WTC11 (cell line): ENCODE measurements around the gene SEPSECS. TPM values are rescaled to one million over a fixed set of nuclear protein-coding genes. Genes with fewer than 3 reads are reported as not detected.

Source experiments
- ATAC-seq: fragments of 200-7000 bp; cut with Tn5 transposase; 2 replicates; pipeline ENCODE4 v1.10.0; 2021; ENCODE audit warnings: mild to moderate bottlenecking, moderate library complexity
- CTCF ChIA-PET: fragments of 300-600 bp; sonication (Branson Sonifier 250); formaldehyde crosslinking; loops from one replicate; lab custom pipeline; 2021; ENCODE audit warnings: antibody characterized with exemption; lab: Charles Lee
- POLR2A ChIA-PET: fragments of 350-600 bp; sonication (Branson Sonifier 250); formaldehyde crosslinking; loops from one replicate; lab custom pipeline; 2021; ENCODE audit warnings: antibody characterized with exemption; lab: Charles Lee
- DNase-seq: peaks from one replicate; pipeline ENCODE4 v3.0.0; 2021; ENCODE audit warnings: low spot score
- H3K27ac Mint-ChIP-seq: 2 replicates; pipeline ENCODE4 v1.8.0; 2021; ENCODE audit warnings: mixed read lengths
- H3K27me3 Mint-ChIP-seq: 2 replicates; pipeline ENCODE4 v1.8.0; 2021; ENCODE audit warnings: low read depth, mild to moderate bottlenecking, moderate library complexity, mixed read lengths
- H3K36me3 Mint-ChIP-seq: 2 replicates; pipeline ENCODE4 v1.8.0; 2021; ENCODE audit warnings: mixed read lengths
- H3K4me1 Mint-ChIP-seq: 2 replicates; pipeline ENCODE4 v1.8.0; 2022; ENCODE audit warnings: mixed read lengths
- H3K4me3 Mint-ChIP-seq: 2 replicates; pipeline ENCODE4 v1.8.0; 2021; ENCODE audit warnings: mild to moderate bottlenecking, moderate library complexity, mixed read lengths
- H3K9me3 Mint-ChIP-seq: 2 replicates; pipeline ENCODE4 v1.8.0; 2021; ENCODE audit warnings: mixed read lengths
- CBFB ChIP-seq: sonication (generic); formaldehyde crosslinking; IDR thresholded peaks from 2 replicates; pipeline ENCODE4 v1.8.1; 2022; ENCODE audit warnings: mild to moderate bottlenecking, low read depth, missing genetic modification reagents
- CREB1 ChIP-seq: sonication (generic); formaldehyde crosslinking; IDR thresholded peaks from 2 replicates; pipeline ENCODE4 v1.8.0; 2023; ENCODE audit warnings: mild to moderate bottlenecking, missing genetic modification reagents
- EMX1 ChIP-seq: fragments of 250-450 bp; sonication (Bioruptor Pico); IDR thresholded peaks from 2 replicates; pipeline ENCODE4 v1.8.0; 2021; ENCODE audit warnings: mild to moderate bottlenecking
- GABPB1 ChIP-seq: sonication (generic); formaldehyde crosslinking; IDR thresholded peaks from 2 replicates; pipeline ENCODE4 v1.8.1; 2023; ENCODE audit warnings: mild to moderate bottlenecking, missing genetic modification reagents
- GTF2I ChIP-seq: fragments of 250-450 bp; sonication (Bioruptor Pico); conservative IDR thresholded peaks from 2 replicates; pipeline ENCODE4 v1.4.0; 2021; ENCODE audit warnings: mild to moderate bottlenecking
- JUN ChIP-seq: sonication (generic); formaldehyde crosslinking; IDR thresholded peaks from 2 replicates; pipeline ENCODE4 v1.8.0; 2023; ENCODE audit warnings: mild to moderate bottlenecking, missing genetic modification reagents
- NR1H2 ChIP-seq: sonication (generic); formaldehyde crosslinking; IDR thresholded peaks from 2 replicates; pipeline ENCODE4 v1.9.0; 2021; ENCODE audit warnings: mild to moderate bottlenecking, moderate library complexity, missing genetic modification reagents
- NR3C1 ChIP-seq: sonication (generic); formaldehyde crosslinking; conservative IDR thresholded peaks from 2 replicates; pipeline ENCODE4 v1.8.1; 2023; ENCODE audit warnings: low read depth, mild to moderate bottlenecking, missing genetic modification reagents
- SOX15 ChIP-seq: fragments of 250-450 bp; sonication (Bioruptor Pico); IDR thresholded peaks from 2 replicates; pipeline ENCODE4 v1.9.0; 2021; ENCODE audit warnings: mild to moderate bottlenecking
- TP53 ChIP-seq: sonication (generic); formaldehyde crosslinking; IDR thresholded peaks from 2 replicates; pipeline ENCODE4 v1.8.1; 2023; ENCODE audit warnings: mild to moderate bottlenecking, missing genetic modification reagents
- ZNF219 ChIP-seq: sonication (generic); formaldehyde crosslinking; IDR thresholded peaks from 2 replicates; pipeline ENCODE4 v1.8.0; 2023; ENCODE audit warnings: missing genetic modification reagents, mild to moderate bottlenecking, borderline replicate concordance
- ZNF232 ChIP-seq: sonication (generic); formaldehyde crosslinking; IDR thresholded peaks from 2 replicates; pipeline ENCODE4 v1.8.0; 2022; ENCODE audit warnings: mild to moderate bottlenecking, missing genetic modification reagents
- total RNA-seq: library from RNA; stranded (reverse); gene quantifications from 3 replicates; pipeline ENCODE4 v1.2.3, GENCODE V29; 2021
- TF ChIP-seq, protein P1 (sequence below): sonication (generic); formaldehyde crosslinking; IDR thresholded peaks from 2 replicates; pipeline ENCODE4 v1.8.0; 2023; ENCODE audit warnings: missing genetic modification reagents, mild to moderate bottlenecking, borderline replicate concordance
- TF ChIP-seq, protein P2 (sequence below): fragments of 200-600 bp; IDR thresholded peaks from 2 replicates; pipeline ENCODE4 v1.8.0; 2022; ENCODE audit warnings: antibody characterized with exemption
- TF ChIP-seq, protein P3 (sequence below): sonication (generic); formaldehyde crosslinking; IDR thresholded peaks from 2 replicates; pipeline ENCODE4 v1.8.0; 2022; ENCODE audit warnings: mild to moderate bottlenecking, missing genetic modification reagents
- TF ChIP-seq, protein P4 (sequence below): fragments of 250-450 bp; sonication (Bioruptor Pico); IDR thresholded peaks from 2 replicates; pipeline ENCODE4 v1.9.0; 2021; ENCODE audit warnings: mild to moderate bottlenecking, borderline replicate concordance
- TF ChIP-seq, protein P5 (sequence below): sonication (generic); formaldehyde crosslinking; IDR thresholded peaks from 2 replicates; pipeline ENCODE4 v1.8.1; 2022; ENCODE audit warnings: low read depth, mild to moderate bottlenecking, moderate library complexity, missing genetic modification reagents, borderline replicate concordance
- TF ChIP-seq, protein P6 (sequence below): sonication (generic); formaldehyde crosslinking; IDR thresholded peaks from 2 replicates; pipeline ENCODE4 v1.8.0; 2022; ENCODE audit warnings: mild to moderate bottlenecking, missing genetic modification reagents
- TF ChIP-seq, protein P7 (sequence below): sonication (generic); formaldehyde crosslinking; IDR thresholded peaks from 2 replicates; pipeline ENCODE4 v1.8.0; 2022; ENCODE audit warnings: mild to moderate bottlenecking, missing genetic modification reagents

The SEPSECS gene
- total RNA-seq, 1 experiment from 2014 or later, result 6.2 TPM

DNA sequence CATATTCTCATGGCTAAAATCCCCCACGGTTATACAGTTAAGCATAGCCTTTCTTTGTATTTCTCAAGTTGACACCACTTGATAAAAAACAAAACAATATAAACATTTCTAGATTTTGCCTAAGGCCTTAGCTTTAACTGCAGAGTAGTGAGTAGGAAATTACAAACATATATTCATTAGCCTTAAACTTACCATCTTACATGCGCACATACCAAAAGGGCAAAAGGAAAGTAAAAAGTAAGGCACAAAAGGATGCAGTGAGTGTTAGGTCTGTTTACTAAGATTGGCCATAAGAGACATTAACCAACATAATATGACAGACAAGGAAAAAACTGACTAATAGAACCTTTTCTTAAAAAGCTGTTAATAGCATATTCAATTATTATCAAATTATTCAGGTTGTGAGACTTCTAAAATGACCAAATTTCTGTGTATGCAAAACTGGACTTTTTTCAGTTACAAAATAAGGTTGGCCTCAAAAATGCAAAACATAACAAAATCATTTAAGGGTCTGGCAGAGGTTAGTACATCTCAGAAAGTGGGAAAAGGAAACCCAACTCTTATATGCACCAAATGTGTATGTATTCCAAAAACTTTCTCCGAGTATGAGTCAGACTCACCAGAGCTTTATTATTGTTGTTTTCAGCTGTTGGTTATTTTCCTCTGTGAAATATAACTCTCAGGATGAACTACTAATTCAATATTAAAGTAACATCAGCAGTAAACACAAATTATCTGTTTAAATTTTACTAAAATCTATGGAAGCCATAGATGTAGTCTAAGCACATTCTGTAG lies 39.9 kb downstream of the SEPSECS start:
- no peak for DNase-seq
- Mint-ChIP-seq H3K9me3 (no peaks in the 10 kb centered on the region), H3K27ac (no peak overlapping the region), H3K27me3 (no peaks in the 10 kb centered on the region), H3K4me1 (peaks cover 8% of the 10 kb centered on the region), H3K4me3 (no peak overlapping the region), H3K36me3 (no peaks in the 10 kb centered on the region)
- CTCF ChIA-PET, result no interaction called here
- ATAC-seq, result no peak
- POLR2A ChIA-PET, result no interaction called here
- no peak for TF ChIP-seq TP53 (CRISPR knock-in tag)
- TF ChIP-seq, protein P1, sequence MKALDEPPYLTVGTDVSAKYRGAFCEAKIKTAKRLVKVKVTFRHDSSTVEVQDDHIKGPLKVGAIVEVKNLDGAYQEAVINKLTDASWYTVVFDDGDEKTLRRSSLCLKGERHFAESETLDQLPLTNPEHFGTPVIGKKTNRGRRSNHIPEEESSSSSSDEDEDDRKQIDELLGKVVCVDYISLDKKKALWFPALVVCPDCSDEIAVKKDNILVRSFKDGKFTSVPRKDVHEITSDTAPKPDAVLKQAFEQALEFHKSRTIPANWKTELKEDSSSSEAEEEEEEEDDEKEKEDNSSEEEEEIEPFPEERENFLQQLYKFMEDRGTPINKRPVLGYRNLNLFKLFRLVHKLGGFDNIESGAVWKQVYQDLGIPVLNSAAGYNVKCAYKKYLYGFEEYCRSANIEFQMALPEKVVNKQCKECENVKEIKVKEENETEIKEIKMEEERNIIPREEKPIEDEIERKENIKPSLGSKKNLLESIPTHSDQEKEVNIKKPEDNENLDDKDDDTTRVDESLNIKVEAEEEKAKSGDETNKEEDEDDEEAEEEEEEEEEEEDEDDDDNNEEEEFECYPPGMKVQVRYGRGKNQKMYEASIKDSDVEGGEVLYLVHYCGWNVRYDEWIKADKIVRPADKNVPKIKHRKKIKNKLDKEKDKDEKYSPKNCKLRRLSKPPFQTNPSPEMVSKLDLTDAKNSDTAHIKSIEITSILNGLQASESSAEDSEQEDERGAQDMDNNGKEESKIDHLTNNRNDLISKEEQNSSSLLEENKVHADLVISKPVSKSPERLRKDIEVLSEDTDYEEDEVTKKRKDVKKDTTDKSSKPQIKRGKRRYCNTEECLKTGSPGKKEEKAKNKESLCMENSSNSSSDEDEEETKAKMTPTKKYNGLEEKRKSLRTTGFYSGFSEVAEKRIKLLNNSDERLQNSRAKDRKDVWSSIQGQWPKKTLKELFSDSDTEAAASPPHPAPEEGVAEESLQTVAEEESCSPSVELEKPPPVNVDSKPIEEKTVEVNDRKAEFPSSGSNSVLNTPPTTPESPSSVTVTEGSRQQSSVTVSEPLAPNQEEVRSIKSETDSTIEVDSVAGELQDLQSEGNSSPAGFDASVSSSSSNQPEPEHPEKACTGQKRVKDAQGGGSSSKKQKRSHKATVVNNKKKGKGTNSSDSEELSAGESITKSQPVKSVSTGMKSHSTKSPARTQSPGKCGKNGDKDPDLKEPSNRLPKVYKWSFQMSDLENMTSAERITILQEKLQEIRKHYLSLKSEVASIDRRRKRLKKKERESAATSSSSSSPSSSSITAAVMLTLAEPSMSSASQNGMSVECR (CRISPR knock-in tag), result no peak
- TF ChIP-seq, protein P2, sequence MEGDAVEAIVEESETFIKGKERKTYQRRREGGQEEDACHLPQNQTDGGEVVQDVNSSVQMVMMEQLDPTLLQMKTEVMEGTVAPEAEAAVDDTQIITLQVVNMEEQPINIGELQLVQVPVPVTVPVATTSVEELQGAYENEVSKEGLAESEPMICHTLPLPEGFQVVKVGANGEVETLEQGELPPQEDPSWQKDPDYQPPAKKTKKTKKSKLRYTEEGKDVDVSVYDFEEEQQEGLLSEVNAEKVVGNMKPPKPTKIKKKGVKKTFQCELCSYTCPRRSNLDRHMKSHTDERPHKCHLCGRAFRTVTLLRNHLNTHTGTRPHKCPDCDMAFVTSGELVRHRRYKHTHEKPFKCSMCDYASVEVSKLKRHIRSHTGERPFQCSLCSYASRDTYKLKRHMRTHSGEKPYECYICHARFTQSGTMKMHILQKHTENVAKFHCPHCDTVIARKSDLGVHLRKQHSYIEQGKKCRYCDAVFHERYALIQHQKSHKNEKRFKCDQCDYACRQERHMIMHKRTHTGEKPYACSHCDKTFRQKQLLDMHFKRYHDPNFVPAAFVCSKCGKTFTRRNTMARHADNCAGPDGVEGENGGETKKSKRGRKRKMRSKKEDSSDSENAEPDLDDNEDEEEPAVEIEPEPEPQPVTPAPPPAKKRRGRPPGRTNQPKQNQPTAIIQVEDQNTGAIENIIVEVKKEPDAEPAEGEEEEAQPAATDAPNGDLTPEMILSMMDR, result no peak
- TF ChIP-seq, protein P3, sequence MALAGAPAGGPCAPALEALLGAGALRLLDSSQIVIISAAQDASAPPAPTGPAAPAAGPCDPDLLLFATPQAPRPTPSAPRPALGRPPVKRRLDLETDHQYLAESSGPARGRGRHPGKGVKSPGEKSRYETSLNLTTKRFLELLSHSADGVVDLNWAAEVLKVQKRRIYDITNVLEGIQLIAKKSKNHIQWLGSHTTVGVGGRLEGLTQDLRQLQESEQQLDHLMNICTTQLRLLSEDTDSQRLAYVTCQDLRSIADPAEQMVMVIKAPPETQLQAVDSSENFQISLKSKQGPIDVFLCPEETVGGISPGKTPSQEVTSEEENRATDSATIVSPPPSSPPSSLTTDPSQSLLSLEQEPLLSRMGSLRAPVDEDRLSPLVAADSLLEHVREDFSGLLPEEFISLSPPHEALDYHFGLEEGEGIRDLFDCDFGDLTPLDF (CRISPR knock-in tag), result no peak
- TF ChIP-seq CBFB (CRISPR knock-in tag), result no peak
- no peak for TF ChIP-seq GTF2I (CRISPR knock-in tag)
- no peak for TF ChIP-seq EMX1 (CRISPR knock-in tag)
- TF ChIP-seq, protein P4, sequence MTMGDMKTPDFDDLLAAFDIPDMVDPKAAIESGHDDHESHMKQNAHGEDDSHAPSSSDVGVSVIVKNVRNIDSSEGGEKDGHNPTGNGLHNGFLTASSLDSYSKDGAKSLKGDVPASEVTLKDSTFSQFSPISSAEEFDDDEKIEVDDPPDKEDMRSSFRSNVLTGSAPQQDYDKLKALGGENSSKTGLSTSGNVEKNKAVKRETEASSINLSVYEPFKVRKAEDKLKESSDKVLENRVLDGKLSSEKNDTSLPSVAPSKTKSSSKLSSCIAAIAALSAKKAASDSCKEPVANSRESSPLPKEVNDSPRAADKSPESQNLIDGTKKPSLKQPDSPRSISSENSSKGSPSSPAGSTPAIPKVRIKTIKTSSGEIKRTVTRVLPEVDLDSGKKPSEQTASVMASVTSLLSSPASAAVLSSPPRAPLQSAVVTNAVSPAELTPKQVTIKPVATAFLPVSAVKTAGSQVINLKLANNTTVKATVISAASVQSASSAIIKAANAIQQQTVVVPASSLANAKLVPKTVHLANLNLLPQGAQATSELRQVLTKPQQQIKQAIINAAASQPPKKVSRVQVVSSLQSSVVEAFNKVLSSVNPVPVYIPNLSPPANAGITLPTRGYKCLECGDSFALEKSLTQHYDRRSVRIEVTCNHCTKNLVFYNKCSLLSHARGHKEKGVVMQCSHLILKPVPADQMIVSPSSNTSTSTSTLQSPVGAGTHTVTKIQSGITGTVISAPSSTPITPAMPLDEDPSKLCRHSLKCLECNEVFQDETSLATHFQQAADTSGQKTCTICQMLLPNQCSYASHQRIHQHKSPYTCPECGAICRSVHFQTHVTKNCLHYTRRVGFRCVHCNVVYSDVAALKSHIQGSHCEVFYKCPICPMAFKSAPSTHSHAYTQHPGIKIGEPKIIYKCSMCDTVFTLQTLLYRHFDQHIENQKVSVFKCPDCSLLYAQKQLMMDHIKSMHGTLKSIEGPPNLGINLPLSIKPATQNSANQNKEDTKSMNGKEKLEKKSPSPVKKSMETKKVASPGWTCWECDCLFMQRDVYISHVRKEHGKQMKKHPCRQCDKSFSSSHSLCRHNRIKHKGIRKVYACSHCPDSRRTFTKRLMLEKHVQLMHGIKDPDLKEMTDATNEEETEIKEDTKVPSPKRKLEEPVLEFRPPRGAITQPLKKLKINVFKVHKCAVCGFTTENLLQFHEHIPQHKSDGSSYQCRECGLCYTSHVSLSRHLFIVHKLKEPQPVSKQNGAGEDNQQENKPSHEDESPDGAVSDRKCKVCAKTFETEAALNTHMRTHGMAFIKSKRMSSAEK (CRISPR knock-in tag), result no peak
- no peak for TF ChIP-seq NR3C1 (CRISPR knock-in tag)
- TF ChIP-seq, protein P5, sequence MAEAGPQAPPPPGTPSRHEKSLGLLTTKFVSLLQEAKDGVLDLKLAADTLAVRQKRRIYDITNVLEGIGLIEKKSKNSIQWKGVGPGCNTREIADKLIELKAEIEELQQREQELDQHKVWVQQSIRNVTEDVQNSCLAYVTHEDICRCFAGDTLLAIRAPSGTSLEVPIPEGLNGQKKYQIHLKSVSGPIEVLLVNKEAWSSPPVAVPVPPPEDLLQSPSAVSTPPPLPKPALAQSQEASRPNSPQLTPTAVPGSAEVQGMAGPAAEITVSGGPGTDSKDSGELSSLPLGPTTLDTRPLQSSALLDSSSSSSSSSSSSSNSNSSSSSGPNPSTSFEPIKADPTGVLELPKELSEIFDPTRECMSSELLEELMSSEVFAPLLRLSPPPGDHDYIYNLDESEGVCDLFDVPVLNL (CRISPR knock-in tag), result no peak
- no peak for TF ChIP-seq GABPB1
- TF ChIP-seq, protein P6, sequence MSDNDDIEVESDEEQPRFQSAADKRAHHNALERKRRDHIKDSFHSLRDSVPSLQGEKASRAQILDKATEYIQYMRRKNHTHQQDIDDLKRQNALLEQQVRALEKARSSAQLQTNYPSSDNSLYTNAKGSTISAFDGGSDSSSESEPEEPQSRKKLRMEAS (CRISPR knock-in tag), result no peak
- no peak for TF ChIP-seq SOX15
- TF ChIP-seq, protein P7, sequence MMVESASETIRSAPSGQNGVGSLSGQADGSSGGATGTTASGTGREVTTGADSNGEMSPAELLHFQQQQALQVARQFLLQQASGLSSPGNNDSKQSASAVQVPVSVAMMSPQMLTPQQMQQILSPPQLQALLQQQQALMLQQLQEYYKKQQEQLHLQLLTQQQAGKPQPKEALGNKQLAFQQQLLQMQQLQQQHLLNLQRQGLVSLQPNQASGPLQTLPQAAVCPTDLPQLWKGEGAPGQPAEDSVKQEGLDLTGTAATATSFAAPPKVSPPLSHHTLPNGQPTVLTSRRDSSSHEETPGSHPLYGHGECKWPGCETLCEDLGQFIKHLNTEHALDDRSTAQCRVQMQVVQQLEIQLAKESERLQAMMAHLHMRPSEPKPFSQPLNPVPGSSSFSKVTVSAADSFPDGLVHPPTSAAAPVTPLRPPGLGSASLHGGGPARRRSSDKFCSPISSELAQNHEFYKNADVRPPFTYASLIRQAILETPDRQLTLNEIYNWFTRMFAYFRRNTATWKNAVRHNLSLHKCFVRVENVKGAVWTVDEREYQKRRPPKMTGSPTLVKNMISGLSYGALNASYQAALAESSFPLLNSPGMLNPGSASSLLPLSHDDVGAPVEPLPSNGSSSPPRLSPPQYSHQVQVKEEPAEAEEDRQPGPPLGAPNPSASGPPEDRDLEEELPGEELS (CRISPR knock-in tag), result no peak
- TF ChIP-seq JUN (CRISPR knock-in tag), result no peak
- no peak for TF ChIP-seq CREB1 (CRISPR knock-in tag)
- no peak for TF ChIP-seq ZNF232
- no peak for TF ChIP-seq NR1H2 (CRISPR knock-in tag)
- no peak for TF ChIP-seq ZNF219 (CRISPR knock-in tag)
